Vagina (tissue), 2 donors: ENCODE measurements around the gene DLG2. TPM values are rescaled to one million over a fixed set of nuclear protein-coding genes. Genes with fewer than 3 reads are reported as not detected.

ENCODE experiments used
- DNase-seq, 2 donors: peaks; one replicate each; pipeline ENCODE4 v3.0.0-alpha.2; 2017; ENCODE audit errors: extremely low spot score in 2 of 2
- H3K27ac ChIP-seq: fragments of 200-600 bp; sonication (generic); one replicate; pipeline ENCODE4 v1.5.1; 2019
- H3K27me3 ChIP-seq: fragments of 200-600 bp; sonication (generic); one replicate; pipeline ENCODE4 v1.5.1; 2019
- H3K36me3 ChIP-seq, 2 donors: fragments of 200-600 bp; sonication (generic); one replicate each; pipeline ENCODE4 v1.5.1; 2017 to 2019
- H3K4me1 ChIP-seq: fragments of 200-600 bp; sonication (generic); one replicate; pipeline ENCODE4 v1.5.1; 2019
- H3K4me3 ChIP-seq, 2 donors: fragments of 200-600 bp; sonication (generic); 1 replicate in 1 of 2; 2 replicates in 1 of 2; pipeline ENCODE4 v1.5.1; 2016 to 2019
- H3K9me3 ChIP-seq: fragments of 200-600 bp; sonication (generic); one replicate; pipeline ENCODE4 v1.5.1; 2019
- POLR2A ChIP-seq, 2 donors: fragments of 450-650 bp; IDR thresholded peaks; one replicate each; pipeline ENCODE4 v1.6.1; 2017; ENCODE audit warnings: antibody characterized with exemption in 2 of 2, mild to moderate bottlenecking in 2 of 2, moderate library complexity in 2 of 2
- POLR2AphosphoS5 ChIP-seq, 2 donors: sonication (generic); formaldehyde crosslinking; IDR thresholded peaks; one replicate each; pipeline ENCODE4 v1.9.0; 2017; ENCODE audit warnings: antibody characterized with exemption in 2 of 2, mild to moderate bottlenecking in 2 of 2, low read depth in 1 of 2; ENCODE audit not compliant: insufficient read depth in 1 of 2
- intact Hi-C: fragments of 100-400 bp; cut with DNase I; formaldehyde crosslinking; loops from one replicate; pipeline ENCODE4 v1.15.1; 2023
- total RNA-seq: library from RNA; depleted of rRNA; stranded (reverse); fragments of >200 nt; gene quantifications from one replicate; pipeline ENCODE4 v1.2.3, GENCODE V29; 2016
- TF ChIP-seq, protein P1 (sequence below), 3 experiments: fragments of 450-650 bp in 2 of 3; fragments of 200-600 bp in 1 of 3; sonication (generic) in 1 of 3; IDR thresholded peaks; one replicate each; pipeline ENCODE4 v1.5.1; 2017 to 2019; ENCODE audit warnings: antibody characterized with exemption in 3 of 3, mild to moderate bottlenecking in 2 of 3, moderate library complexity in 2 of 3

Gene DLG2
- total RNA-seq, 1 donor from 2014 or later: 10.1 TPM

DNA sequence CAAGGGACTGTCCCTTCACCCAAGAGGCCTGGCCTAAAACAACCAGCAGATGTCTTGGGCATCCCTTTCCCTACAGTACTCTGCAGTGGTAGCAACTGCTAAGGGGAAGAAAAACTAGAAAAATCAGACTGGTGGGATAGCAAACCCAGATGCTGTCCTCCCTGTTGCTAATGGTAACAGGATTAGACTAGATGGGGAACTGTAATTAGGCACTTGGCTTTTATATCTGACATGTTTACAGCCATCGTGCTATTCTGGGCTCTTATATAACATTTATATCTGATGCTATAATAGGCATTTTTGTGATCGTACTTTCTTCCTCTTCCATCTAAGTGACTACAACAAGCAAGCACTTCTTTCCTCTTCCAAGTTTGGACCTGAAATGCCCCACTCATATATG lies 316.7 kb downstream of the DLG2 start:
- Histone ChIP-seq H3K4me1 (no peaks in the 10 kb centered on the region), H3K9me3 (no peaks in the 10 kb centered on the region), H3K4me3 (no peak overlapping the region), H3K27me3 (no peaks in the 10 kb centered on the region), H3K36me3 (no peaks in the 10 kb centered on the region), H3K27ac (no peak overlapping the region)
- DNase-seq: no peak
- intact Hi-C loops: no loop called here
- no peak for TF ChIP-seq POLR2A (IDR thresholded peaks at IDR 0.05)
- no peak for TF ChIP-seq POLR2AphosphoS5 (IDR thresholded peaks at IDR 0.05; ENCODE audit: insufficient read depth in 1 of 2, low read depth in 1 of 2)
- TF ChIP-seq, protein P1, sequence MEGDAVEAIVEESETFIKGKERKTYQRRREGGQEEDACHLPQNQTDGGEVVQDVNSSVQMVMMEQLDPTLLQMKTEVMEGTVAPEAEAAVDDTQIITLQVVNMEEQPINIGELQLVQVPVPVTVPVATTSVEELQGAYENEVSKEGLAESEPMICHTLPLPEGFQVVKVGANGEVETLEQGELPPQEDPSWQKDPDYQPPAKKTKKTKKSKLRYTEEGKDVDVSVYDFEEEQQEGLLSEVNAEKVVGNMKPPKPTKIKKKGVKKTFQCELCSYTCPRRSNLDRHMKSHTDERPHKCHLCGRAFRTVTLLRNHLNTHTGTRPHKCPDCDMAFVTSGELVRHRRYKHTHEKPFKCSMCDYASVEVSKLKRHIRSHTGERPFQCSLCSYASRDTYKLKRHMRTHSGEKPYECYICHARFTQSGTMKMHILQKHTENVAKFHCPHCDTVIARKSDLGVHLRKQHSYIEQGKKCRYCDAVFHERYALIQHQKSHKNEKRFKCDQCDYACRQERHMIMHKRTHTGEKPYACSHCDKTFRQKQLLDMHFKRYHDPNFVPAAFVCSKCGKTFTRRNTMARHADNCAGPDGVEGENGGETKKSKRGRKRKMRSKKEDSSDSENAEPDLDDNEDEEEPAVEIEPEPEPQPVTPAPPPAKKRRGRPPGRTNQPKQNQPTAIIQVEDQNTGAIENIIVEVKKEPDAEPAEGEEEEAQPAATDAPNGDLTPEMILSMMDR (IDR thresholded peaks at IDR 0.05): no peak

DNA sequence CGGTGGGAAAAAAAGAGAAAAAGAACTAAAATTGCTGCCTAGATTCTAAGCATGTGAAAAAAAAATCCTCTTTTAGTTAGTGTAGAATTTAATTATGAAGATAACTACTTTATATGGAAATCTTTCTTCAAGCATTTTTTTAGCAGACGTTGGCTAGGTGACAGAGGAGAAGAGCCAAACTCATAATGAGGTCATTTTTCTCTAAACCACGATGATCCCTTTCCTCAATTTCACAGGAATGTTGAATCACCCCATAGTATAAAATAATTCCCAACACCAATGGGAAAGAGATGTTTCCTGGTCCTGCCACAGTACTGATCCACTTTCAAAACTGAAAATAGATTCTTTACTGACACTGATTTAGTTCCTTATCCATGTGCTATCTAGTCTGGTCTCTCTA lies 319.8 kb downstream of the DLG2 start:
- Histone ChIP-seq H3K4me1 (no peaks in the 10 kb centered on the region), H3K36me3 (no peaks in the 10 kb centered on the region), H3K4me3 (no peak overlapping the region), H3K27me3 (no peaks in the 10 kb centered on the region), H3K9me3 (no peaks in the 10 kb centered on the region), H3K27ac (no peak overlapping the region)
- intact Hi-C loops: no loop called here
- TF ChIP-seq POLR2A (IDR thresholded peaks at IDR 0.05): no peak
- no peak for TF ChIP-seq POLR2AphosphoS5 (IDR thresholded peaks at IDR 0.05; ENCODE audit: insufficient read depth in 1 of 2, low read depth in 1 of 2)
- TF ChIP-seq, protein P1 (IDR thresholded peaks at IDR 0.05): no peak
- DNase-seq: no peak

DNA sequence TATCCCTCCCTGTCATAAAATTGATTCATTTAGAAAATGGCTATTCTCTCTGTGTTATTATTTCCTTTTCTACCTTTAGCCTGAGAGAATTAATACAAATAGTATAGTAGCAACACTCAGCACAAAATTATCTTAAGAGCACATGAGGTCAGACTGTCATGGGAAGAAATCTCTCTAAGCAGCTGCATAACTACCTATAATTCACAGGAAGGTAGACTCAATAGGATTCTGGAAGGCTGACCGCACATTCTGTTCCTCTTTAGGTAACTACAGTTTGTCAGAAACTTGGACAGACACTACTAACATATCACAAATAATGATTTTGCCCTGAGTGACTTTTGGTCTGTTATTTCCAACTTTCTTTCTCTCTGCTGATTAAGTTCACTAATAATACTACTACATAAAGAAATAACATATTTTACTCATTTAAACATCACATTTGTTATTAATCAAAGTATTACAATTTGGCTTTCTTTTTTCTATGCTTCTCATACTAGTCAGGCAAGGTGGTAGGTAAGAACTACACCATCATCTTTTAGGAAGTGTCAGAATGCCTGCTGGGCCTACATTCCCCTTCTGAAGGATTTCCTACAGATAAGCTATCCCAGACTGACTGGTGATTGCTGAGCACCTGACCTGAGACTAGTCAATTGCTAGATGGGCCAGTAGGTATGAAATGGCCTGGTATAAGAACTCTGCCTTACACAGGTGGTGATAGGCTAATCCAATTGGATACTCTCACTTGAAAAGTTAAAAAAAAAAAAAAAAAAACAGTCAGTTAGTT lies 325.1 kb downstream of the DLG2 start:
- H3K4me3 ChIP-seq: no peak overlapping the region
- intact Hi-C loops: no loop called here
- H3K27ac ChIP-seq: no peak overlapping the region
- H3K4me1 ChIP-seq: no peaks in the 10 kb centered on the region
- no peaks in the 10 kb centered on the region for H3K36me3 ChIP-seq
- no peaks in the 10 kb centered on the region for H3K27me3 ChIP-seq
- no peak for DNase-seq
- TF ChIP-seq POLR2AphosphoS5 (IDR thresholded peaks at IDR 0.05; ENCODE audit: insufficient read depth in 1 of 2, low read depth in 1 of 2) (no peak), POLR2A (IDR thresholded peaks at IDR 0.05) (no peak)
- TF ChIP-seq, protein P1 (IDR thresholded peaks at IDR 0.05): no peak
- H3K9me3 ChIP-seq: no peaks in the 10 kb centered on the region

DNA sequence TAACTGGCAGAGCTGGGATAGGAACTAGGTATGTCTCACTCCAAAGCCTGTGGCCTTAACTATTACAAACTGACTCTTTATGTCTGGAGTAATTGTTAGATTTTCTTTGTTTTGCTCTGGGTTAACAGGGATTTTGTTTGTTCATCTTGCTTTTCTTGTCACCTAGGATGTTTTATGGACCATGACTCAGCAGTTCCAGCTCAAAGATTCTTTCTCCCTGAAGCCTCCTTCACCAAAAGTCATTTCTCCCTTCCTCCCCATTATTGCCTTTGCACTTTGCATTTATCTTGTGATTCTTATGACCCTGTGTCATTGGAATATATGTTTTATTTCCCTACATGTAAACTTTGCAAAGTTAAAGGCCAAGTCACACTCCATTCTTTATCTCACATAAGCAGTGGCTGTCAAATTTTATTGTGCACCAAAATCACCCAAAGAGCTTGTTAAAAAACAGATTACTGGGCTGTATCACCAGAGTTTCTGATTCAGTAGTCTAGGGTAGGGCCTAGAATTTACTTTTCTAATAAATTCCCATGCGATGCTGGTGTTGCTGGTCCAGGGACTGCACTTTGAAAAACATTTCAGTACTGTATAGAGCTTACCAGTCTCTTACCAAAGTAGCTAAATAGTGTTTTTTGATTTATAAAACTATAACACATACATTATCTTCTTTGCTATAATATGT lies 327.7 kb downstream of the DLG2 start:
- H3K9me3 ChIP-seq: no peaks in the 10 kb centered on the region
- no peaks in the 10 kb centered on the region for H3K4me1 ChIP-seq
- no peak for TF ChIP-seq POLR2A (IDR thresholded peaks at IDR 0.05)
- TF ChIP-seq POLR2AphosphoS5 (IDR thresholded peaks at IDR 0.05; ENCODE audit: insufficient read depth in 1 of 2, low read depth in 1 of 2): no peak
- TF ChIP-seq, protein P1 (IDR thresholded peaks at IDR 0.05): no peak
- no peak for DNase-seq
- intact Hi-C loops: no loop called here
- no peak overlapping the region for H3K4me3 ChIP-seq
- H3K36me3 ChIP-seq: no peaks in the 10 kb centered on the region
- no peaks in the 10 kb centered on the region for H3K27me3 ChIP-seq
- H3K27ac ChIP-seq: no peak overlapping the region
